Measurements from ENCODE around the gene TUBGCP2. TPM values are rescaled to one million over a fixed set of nuclear protein-coding genes. Genes with fewer than 3 reads are reported as not detected.

TUBGCP2 gene
- polyA plus RNA-seq, 3 donors = 25.9 to 78.6 (median 39.3) TPM

GRCh38 chr10:133238466-133238804 is 70.2 kb downstream of the TUBGCP2 start:
- Histone ChIP-seq H3K36me3 (replicated peaks in 1 of 2; ENCODE audit: control insufficient read depth in 1 of 2, insufficient read depth in 2 of 2, low read length in 2 of 2) (no peaks in the 10 kb centered on the region), H3K27ac (ENCODE audit: low read depth in 1 of 2, low read length in 2 of 2) (no peak overlapping the region), H2AFZ (ENCODE audit: insufficient read depth, low read depth, low read length, poor library complexity, severe bottlenecking) (no peak overlapping the region), H3K79me2 (ENCODE audit: insufficient read depth, low read length) (no peaks in the 10 kb centered on the region), H3K27me3 (ENCODE audit: control insufficient read depth in 2 of 2, insufficient read depth in 2 of 2, low read length in 2 of 2) (peaks cover 3 to 53% of the 10 kb centered on the region in 2 donors), H3K9me3 (replicated peaks in 1 of 2; ENCODE audit: control insufficient read depth in 1 of 2, insufficient read depth in 1 of 2, low read length in 2 of 2) (no peaks in the 10 kb centered on the region), H3K4me1 (ENCODE audit: control insufficient read depth in 1 of 2, insufficient read depth in 2 of 2, low read length in 2 of 2) (peaks cover 64 to 71% of the 10 kb centered on the region in 2 donors), H4K20me1 (ENCODE audit: insufficient read depth, low read length) (peaks cover 6% of the 10 kb centered on the region), H3K4me3 (replicated peaks in 1 of 3; ENCODE audit: low read depth in 2 of 3, low read length in 3 of 3) (peak overlapping the region in 1 of 3 experiments; percentile 76), H3K4me2 (replicated peaks; ENCODE audit: extremely low read depth, low read length, poor library complexity, severe bottlenecking) (peak overlapping the region; percentile 74), H3K9ac (ENCODE audit: insufficient read depth, low read length, poor library complexity, severe bottlenecking) (no peak overlapping the region)
- Mint-ChIP-seq H3K4me1 (peaks cover 32% of the 10 kb centered on the region), H3K27me3 (ENCODE audit: low read depth in 3 of 3) (peaks cover 35 to 75% (median 54%) of the 10 kb centered on the region in 3 donors), H3K36me3 (peaks cover 9 to 13% of the 10 kb centered on the region in 2 donors), H3K4me3 (peak overlapping the region in 1 of 2 donors; percentile 82), H3K9me3 (peaks cover 0 to 4% (median 3%) of the 10 kb centered on the region in 7 donors), H3K27ac (peak overlapping the region in 1 of 7 donors; percentile 5)
- no peak for DNase-seq
- 95% methylated on average over 13 of the region's 15 CpGs for WGBS (ENCODE audit: insufficient coverage)
- no peak for TF ChIP-seq CTCF (IDR thresholded peaks at IDR 0.05)
- intact Hi-C loops (cut with micrococcal nuclease) = loop anchor here in 1 of 2 donors (10.0 kb wide), 1 partner anchor 94 kb away; no protein-coding TSS in a partner anchor

GRCh38 chr10:133237588-133238465 is 70.8 kb downstream of the TUBGCP2 start, which contains the start of gene VENTX:
Gene VENTX (plus strand): TSS chr10:133237855. CDS start chr10:133237915, 60 bp downstream.
- intact Hi-C loops (cut with micrococcal nuclease) = loop anchor here (2.0 to 10.0 kb wide), 3 partner anchors 19 to 93 kb away; no protein-coding TSS in a partner anchor
- H3K9ac ChIP-seq (ENCODE audit: insufficient read depth, low read length, poor library complexity, severe bottlenecking) = peak within 1 kb of the TSS; percentile 87
- H3K27ac Mint-ChIP-seq = peak within 1 kb of the TSS in 3 of 7 donors; percentile 57 to 71 (median 61)
- H3K4me3 ChIP-seq (replicated peaks in 1 of 3; ENCODE audit: low read depth in 2 of 3, low read length in 3 of 3) = peak within 1 kb of the TSS; percentile 40 to 76 (median 55)
- peaks cover 9 to 13% of the 10 kb centered on the region in 2 donors for H3K36me3 Mint-ChIP-seq
- no peak for TF ChIP-seq CTCF (IDR thresholded peaks at IDR 0.05)
- peak within 1 kb of the TSS; percentile 74 for H3K4me2 ChIP-seq (replicated peaks; ENCODE audit: extremely low read depth, low read length, poor library complexity, severe bottlenecking)
- peaks cover 6% of the 10 kb centered on the region for H4K20me1 ChIP-seq (ENCODE audit: insufficient read depth, low read length)
- H3K9me3 Mint-ChIP-seq = peaks cover 0 to 6% (median 4%) of the 10 kb centered on the region in 7 donors
- peak within 1 kb of the TSS; percentile 74 for H2AFZ ChIP-seq (ENCODE audit: insufficient read depth, low read depth, low read length, poor library complexity, severe bottlenecking)
- no peaks in the 10 kb centered on the region for H3K79me2 ChIP-seq (ENCODE audit: insufficient read depth, low read length)
- DNase-seq = no peak
- peaks cover 3 to 55% of the 10 kb centered on the region in 2 donors for H3K27me3 ChIP-seq (ENCODE audit: control insufficient read depth in 2 of 2, insufficient read depth in 2 of 2, low read length in 2 of 2)
- H3K27ac ChIP-seq (ENCODE audit: low read depth in 1 of 2, low read length in 2 of 2) = peak within 1 kb of the TSS in 1 of 2 donors; percentile 89
- H3K36me3 ChIP-seq (replicated peaks in 1 of 2; ENCODE audit: control insufficient read depth in 1 of 2, insufficient read depth in 2 of 2, low read length in 2 of 2) = no peaks in the 10 kb centered on the region
- H3K4me1 Mint-ChIP-seq = peaks cover 32% of the 10 kb centered on the region
- peaks cover 33 to 78% (median 57%) of the 10 kb centered on the region in 3 donors for H3K27me3 Mint-ChIP-seq (ENCODE audit: low read depth in 3 of 3)
- WGBS (ENCODE audit: insufficient coverage) = 51% methylated on average over 41 of the region's 60 CpGs
- H3K4me3 Mint-ChIP-seq = peak within 1 kb of the TSS; percentile 73 to 82
- no peaks in the 10 kb centered on the region for H3K9me3 ChIP-seq (replicated peaks in 1 of 2; ENCODE audit: control insufficient read depth in 1 of 2, insufficient read depth in 1 of 2, low read length in 2 of 2)
- H3K4me1 ChIP-seq (ENCODE audit: control insufficient read depth in 1 of 2, insufficient read depth in 2 of 2, low read length in 2 of 2) = peaks cover 64 to 71% of the 10 kb centered on the region in 2 donors

Measured in CD14-positive monocyte (primary cell).